SK-N-SH treated with all-trans-retinoic acid at 6 μM for 48 hours (cell line): Measurements from ENCODE around the gene LRRC28.

Experiments used
- ATAC-seq: fragments of 200-7000 bp; cut with Tn5 transposase; 3 replicates; pipeline ENCODE4 v1.9.1; 2020; ENCODE audit warnings: mild to moderate bottlenecking, moderate library complexity
- ARNTL ChIP-seq: fragments of 450-650 bp; formaldehyde crosslinking; IDR thresholded peaks from 2 replicates; pipeline ENCODE4 v1.5.0; 2020; ENCODE audit warnings: low read depth, mild to moderate bottlenecking, moderate library complexity, borderline replicate concordance
- CREB5 ChIP-seq: fragments of 250-450 bp; sonication (Bioruptor Pico); IDR thresholded peaks from 2 replicates; pipeline ENCODE4 v1.5.1; 2020; ENCODE audit warnings: low read depth, mild to moderate bottlenecking, moderate library complexity
- CSDC2 ChIP-seq: fragments of 250-450 bp; sonication (Bioruptor Pico); IDR thresholded peaks from 2 replicates; pipeline ENCODE4 v1.5.0; 2020; ENCODE audit warnings: mild to moderate bottlenecking, moderate library complexity
- CSRNP3 ChIP-seq: fragments of 250-450 bp; sonication (Bioruptor Pico); IDR thresholded peaks from 2 replicates; pipeline ENCODE4 v1.5.1; 2021; ENCODE audit warnings: mild to moderate bottlenecking, moderate library complexity
- ESRRG ChIP-seq: fragments of 250-450 bp; sonication (Bioruptor Pico); IDR thresholded peaks from 2 replicates; pipeline ENCODE4 v1.6.1; 2021; ENCODE audit warnings: mild to moderate bottlenecking
- GLIS3 ChIP-seq: fragments of 250-450 bp; sonication (Bioruptor Pico); IDR thresholded peaks from 2 replicates; pipeline ENCODE4 v1.5.0; 2020; ENCODE audit warnings: mild to moderate bottlenecking, moderate library complexity
- ISL1 ChIP-seq: fragments of 250-450 bp; sonication (Bioruptor Pico); IDR thresholded peaks from 2 replicates; pipeline ENCODE4 v2.1.2; 2022; ENCODE audit warnings: mild to moderate bottlenecking, moderate library complexity
- OSR1 ChIP-seq: fragments of 250-450 bp; sonication (Bioruptor Pico); IDR thresholded peaks from 2 replicates; pipeline ENCODE4 v1.8.0; 2022; ENCODE audit warnings: moderate library complexity, mild to moderate bottlenecking, inconsistent platforms
- PATZ1 ChIP-seq: fragments of 250-450 bp; sonication (Bioruptor Pico); IDR thresholded peaks from 2 replicates; pipeline ENCODE4 v1.8.0; 2020; ENCODE audit warnings: mild to moderate bottlenecking, moderate library complexity, borderline replicate concordance
- POU6F1 ChIP-seq: fragments of 250-450 bp; sonication (Bioruptor Pico); IDR thresholded peaks from 2 replicates; pipeline ENCODE4 v1.8.0; 2021; ENCODE audit warnings: low read depth, mild to moderate bottlenecking, moderate library complexity, borderline replicate concordance
- RARB ChIP-seq: fragments of 250-450 bp; sonication (Bioruptor Pico); IDR thresholded peaks from 2 replicates; pipeline ENCODE4 v1.8.0; 2021; ENCODE audit warnings: mild to moderate bottlenecking, moderate library complexity
- SNAI2 ChIP-seq: fragments of 250-450 bp; sonication (Bioruptor Pico); IDR thresholded peaks from 2 replicates; pipeline ENCODE4 v1.5.0; 2020; ENCODE audit warnings: mild to moderate bottlenecking, moderate library complexity
- TCF4 ChIP-seq: fragments of 250-450 bp; sonication (Bioruptor Pico); IDR thresholded peaks from 2 replicates; pipeline ENCODE4 v1.8.0; 2021; ENCODE audit warnings: mild to moderate bottlenecking, moderate library complexity, borderline replicate concordance
- TOX ChIP-seq: fragments of 250-450 bp; sonication (Bioruptor Pico); IDR thresholded peaks from 2 replicates; pipeline ENCODE4 v1.8.0; 2021; ENCODE audit warnings: mild to moderate bottlenecking, moderate library complexity, borderline replicate concordance
- TSHZ2 ChIP-seq: fragments of 250-450 bp; sonication (Bioruptor Pico); IDR thresholded peaks from 2 replicates; pipeline ENCODE4 v1.5.0; 2020; ENCODE audit warnings: mild to moderate bottlenecking, moderate library complexity
- ZC3H10 ChIP-seq: fragments of 250-450 bp; sonication (Bioruptor Pico); IDR thresholded peaks from 2 replicates; pipeline ENCODE4 v1.5.1; 2021; ENCODE audit warnings: mild to moderate bottlenecking, moderate library complexity
- ZFP3 ChIP-seq: fragments of 250-450 bp; sonication (Bioruptor Pico); IDR thresholded peaks from 2 replicates; pipeline ENCODE4 v1.5.0; 2020; ENCODE audit warnings: mild to moderate bottlenecking, moderate library complexity
- ZFP30 ChIP-seq: fragments of 450-650 bp; formaldehyde crosslinking; IDR thresholded peaks from 2 replicates; pipeline ENCODE4 v1.5.0; 2022; ENCODE audit warnings: mild to moderate bottlenecking, moderate library complexity
- ZNF565 ChIP-seq: fragments of 450-650 bp; formaldehyde crosslinking; conservative IDR thresholded peaks from 2 replicates; pipeline ENCODE4 v1.5.0; 2020; ENCODE audit warnings: low read depth, mild to moderate bottlenecking, moderate library complexity
- ZNF70 ChIP-seq: fragments of 450-650 bp; formaldehyde crosslinking; IDR thresholded peaks from 2 replicates; pipeline ENCODE4 v1.5.0; 2020; ENCODE audit warnings: mild to moderate bottlenecking, moderate library complexity
- ZNF8 ChIP-seq: fragments of 450-650 bp; formaldehyde crosslinking; IDR thresholded peaks from 2 replicates; pipeline ENCODE4 v1.5.0; 2020; ENCODE audit warnings: mild to moderate bottlenecking, moderate library complexity

Gene LRRC28

GRCh38 chr15:99279290-99279689, 28.0 kb downstream of the LRRC28 start:
- ATAC-seq: no peak
- no peak for TF ChIP-seq TOX (CRISPR knock-in tag)
- no peak for TF ChIP-seq TCF4 (CRISPR knock-in tag)
- no peak for TF ChIP-seq ZFP30
- TF ChIP-seq ESRRG (CRISPR knock-in tag): no peak

GRCh38 chr15:99279827-99280226, 28.5 kb downstream of the LRRC28 start:
- no peak for TF ChIP-seq SNAI2 (CRISPR knock-in tag)
- ATAC-seq: no peak

- TF ChIP-seq GLIS3 (CRISPR knock-in tag) (no peak), ZNF70 (no peak), POU6F1 (no peak), ZFP3 (CRISPR knock-in tag) (no peak), SNAI2 (CRISPR knock-in tag) (no peak), ARNTL (no peak), ISL1 (CRISPR knock-in tag) (no peak), PATZ1 (CRISPR knock-in tag) (no peak), CSDC2 (no peak), OSR1 (no peak), TSHZ2 (CRISPR knock-in tag) (no peak), ZC3H10 (no peak), ZNF565 (CRISPR knock-in tag) (no peak), TCF4 (CRISPR knock-in tag) (no peak), ESRRG (CRISPR knock-in tag) (no peak), ZNF8 (CRISPR knock-in tag) (no peak), CSRNP3 (CRISPR knock-in tag) (no peak)
- no peak for ATAC-seq
Observed at GRCh38 chr15:99282121-99282520, 30.8 kb downstream of the LRRC28 start.

- ATAC-seq: no peak
- TF ChIP-seq ARNTL (no peak), POU6F1 (no peak), CREB5 (CRISPR knock-in tag) (no peak), RARB (no peak)
- TF ChIP-seq, all 23 proteins: peak for 0
Observed at GRCh38 chr15:99282586-99282985, 31.3 kb downstream of the LRRC28 start.
